HG02798 (cell line): ENCODE measurements around the gene ARHGAP26.
"Not testable (repeated sequence)": the region's sequence is repeated elsewhere in the genome, so short reads cannot be mapped to it uniquely, and the experiment has no call there.

Experiments
- ATAC-seq: cut with Tn5 transposase; IDR thresholded peaks from one replicate; pipeline ENCODE4 v1.9.1; 2021; ENCODE audit warnings: mild to moderate bottlenecking; ENCODE audit not compliant: unreplicated experiment, poor library complexity

The ARHGAP26 gene

DNA sequence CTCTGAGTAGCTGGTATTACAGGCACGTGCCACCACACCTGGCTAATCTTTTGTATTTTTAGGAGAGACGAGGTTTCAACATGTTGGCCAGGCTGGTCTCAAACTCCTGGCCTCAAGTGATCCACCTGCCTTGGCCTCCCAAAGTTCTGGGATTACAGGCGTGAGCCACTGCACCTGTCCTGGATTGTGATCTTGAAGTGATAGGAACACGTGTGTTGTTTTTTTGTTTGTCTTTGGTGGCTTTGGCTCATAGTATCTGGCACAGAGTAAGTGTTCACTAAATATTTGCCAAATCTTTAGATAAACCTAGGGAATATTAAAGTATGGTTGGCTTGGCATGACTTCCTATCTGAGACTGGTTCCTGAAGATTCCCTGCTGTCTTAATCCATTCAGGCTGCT lies 172.7 kb downstream of the ARHGAP26 start:
- no peak for ATAC-seq

DNA sequence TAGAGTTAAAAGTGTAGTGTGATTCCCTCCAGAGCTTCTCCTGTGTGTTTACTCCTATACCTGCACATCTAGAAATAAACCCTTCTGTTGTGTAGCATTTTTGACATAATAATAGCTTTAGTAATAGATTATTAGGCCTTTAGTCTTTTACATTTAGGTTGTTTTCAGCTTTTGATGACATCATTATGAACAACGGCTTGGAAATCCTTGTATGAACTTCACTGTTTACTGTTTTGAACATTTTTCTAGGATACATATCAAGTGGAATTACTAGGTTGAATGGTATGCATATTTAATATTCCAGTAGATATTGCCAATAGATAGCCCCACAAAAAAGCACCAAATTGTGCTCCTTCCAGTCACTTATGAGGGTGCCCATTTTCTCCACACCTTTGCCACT lies 174.0 kb downstream of the ARHGAP26 start:
- ATAC-seq = no peak

DNA sequence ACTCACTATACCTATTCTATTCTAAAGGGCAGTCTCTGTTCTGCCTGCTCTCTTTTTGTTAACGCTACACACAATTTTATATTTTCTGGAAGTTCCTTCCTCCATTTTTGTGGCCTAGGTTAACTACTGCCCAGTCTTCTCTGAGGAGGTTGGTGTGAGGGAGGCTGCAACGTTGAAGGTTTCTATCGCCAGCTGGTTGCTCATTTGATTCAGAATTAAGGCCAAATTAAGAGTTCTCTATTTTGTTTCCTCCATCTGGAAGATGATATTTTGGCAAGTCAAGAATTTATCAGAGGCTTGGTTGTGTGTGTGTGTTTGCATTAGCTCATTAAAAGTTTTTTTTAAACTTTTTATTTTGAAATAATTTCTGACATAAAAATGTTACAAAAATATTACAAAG lies 175.1 kb downstream of the ARHGAP26 start:
- no peak for ATAC-seq

DNA sequence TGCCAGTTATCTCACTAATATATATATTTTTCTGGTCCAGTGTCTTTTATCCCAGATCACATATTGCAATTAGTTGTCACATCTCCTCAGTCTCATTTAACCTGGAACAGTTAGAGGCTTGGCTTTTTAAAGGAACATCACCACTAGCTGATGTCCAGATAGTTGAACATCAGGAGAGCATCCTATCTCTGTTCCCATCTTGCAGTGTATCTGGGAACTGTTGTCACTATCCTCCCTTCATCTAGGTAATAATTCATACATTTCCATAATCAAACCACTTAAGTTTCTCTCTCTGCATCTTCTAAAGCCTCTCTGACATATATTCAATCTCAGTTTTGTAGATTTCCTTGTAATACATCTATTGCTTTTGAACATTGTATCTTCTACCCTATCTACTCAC lies 175.7 kb downstream of the ARHGAP26 start:
- ATAC-seq = no peak

DNA sequence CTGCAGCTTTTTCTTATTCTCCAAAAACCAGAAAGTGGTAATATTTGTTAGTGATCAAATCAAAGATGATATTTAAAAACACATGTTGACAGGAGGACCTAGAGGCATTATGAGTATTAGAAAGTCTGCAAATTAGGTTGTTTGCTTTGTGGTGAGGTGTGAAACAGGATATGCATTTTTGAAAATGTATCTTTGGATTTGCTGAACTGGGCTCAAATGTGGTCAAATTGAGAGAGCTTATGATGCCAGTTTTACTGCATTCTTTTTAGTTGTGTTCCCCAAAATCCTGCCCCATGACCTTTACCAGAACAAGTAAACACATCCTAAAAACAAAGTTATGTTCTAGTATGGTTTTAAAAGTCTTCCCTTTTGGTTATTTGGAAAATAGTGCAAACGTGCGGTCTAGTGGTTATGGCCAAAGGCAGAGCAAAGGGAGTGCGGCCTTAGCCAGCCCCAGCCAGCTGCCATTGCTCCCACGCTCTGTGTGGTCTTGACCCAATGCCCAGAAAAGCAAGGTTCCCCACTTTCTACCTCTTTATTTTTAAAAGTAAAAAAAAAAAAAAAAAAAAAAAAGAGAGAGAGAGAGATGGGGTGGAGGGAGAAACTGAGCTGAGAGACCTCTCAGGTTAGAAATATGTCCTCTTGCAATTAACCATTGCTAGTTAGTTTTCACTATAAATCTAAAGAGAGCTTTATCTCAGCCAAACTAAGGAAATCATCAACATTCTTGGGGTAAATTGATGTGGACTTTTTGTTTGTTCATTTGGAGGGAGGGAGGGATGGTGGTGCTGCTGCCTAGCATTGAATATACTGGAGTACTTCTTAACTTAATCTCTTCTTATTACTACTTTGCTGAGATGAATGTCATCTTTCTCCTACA lies 176.6 kb downstream of the ARHGAP26 start:
- ATAC-seq = no peak

DNA sequence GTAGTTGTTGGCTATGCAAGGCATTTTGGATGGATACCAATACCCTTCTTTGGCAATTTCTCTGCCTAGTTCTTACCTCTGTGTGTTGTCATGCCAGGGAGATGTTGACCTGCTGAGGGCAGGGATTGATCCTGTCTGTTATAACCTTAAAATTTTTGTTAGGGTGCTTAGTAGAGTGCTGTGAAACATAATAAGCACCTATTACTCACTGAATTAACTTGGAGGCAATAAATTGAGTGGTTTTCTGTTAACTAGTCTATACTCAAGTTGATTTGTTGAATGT lies 177.2 kb downstream of the ARHGAP26 start:
- ATAC-seq = no peak

DNA sequence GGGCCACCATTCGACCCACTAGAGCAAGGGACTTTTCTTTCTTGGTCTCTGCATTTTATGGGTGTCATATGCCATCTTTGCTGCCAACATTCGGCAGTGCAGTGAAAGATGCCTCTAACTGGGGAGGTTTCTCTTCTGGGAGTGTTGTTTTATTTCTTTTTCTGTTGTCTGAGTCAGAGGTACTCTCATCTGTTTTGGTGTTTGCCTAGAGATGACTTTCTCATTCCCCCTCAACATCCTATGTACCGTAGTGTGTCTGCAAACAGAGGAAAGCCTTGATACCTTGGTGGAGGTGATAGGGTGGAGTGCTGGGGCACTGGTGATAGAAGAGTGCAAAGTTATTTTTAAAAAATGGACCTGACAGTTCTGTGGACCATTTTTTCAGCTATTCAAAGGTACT lies 182.1 kb downstream of the ARHGAP26 start:
- ATAC-seq = no peak

DNA sequence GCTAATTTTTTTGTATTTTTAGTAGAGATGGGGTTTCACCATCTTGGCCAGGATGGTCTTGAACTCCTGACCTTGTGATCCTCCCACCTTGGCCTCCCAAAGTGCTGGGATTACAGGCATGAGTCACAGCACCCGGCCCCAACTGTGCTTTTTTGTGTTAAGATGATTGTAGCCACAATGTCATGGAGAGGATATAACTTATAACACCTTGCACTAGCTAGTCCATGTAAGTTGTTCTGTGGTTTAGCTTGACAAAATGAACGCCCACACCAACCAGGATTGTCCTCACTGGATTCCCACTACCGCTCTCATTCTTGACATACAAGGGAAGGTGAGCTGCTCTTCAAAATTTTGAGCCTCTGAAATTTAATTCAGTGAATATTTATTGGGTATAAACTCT lies 182.7 kb downstream of the ARHGAP26 start:
- not testable (repeated sequence) for ATAC-seq

DNA sequence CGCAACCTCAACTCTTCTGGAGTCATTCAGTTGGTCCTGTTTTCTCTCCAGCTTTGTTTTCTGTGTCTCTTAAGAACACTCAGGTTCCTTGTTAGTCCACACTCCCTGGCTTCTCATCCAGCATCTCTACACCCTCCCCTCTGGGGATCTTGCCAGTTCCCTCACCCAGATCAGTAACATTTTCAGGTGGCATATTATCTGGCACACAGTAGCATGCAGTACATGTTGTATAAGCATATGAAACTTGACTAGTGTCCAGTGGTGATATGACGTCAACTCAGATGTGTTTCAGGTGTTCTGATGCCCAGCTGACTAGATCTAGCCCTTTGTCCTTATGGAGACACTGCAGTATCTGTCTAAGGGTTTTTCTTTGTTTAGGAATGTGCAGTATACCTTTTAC lies 184.3 kb downstream of the ARHGAP26 start:
- ATAC-seq = no peak

DNA sequence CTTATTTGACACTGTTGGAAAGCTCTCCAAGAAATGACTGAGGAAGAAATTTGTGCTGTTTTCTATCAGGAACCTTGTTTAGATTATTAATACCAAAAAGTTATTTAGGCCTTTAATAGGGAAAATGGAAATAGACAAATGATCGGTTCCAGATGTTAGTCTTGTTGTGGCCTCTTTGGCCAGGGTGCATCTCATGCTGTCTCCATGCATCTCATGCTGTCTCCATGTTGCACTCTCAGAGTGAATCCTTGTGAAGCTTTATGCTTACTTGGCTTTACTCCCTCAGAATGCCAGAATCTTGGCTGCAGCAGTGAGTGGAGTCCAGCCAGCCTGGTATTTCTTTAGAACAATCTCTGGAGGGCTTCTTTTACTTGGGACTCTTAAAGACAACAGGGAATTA lies 185.5 kb downstream of the ARHGAP26 start:
- ATAC-seq = no peak

DNA sequence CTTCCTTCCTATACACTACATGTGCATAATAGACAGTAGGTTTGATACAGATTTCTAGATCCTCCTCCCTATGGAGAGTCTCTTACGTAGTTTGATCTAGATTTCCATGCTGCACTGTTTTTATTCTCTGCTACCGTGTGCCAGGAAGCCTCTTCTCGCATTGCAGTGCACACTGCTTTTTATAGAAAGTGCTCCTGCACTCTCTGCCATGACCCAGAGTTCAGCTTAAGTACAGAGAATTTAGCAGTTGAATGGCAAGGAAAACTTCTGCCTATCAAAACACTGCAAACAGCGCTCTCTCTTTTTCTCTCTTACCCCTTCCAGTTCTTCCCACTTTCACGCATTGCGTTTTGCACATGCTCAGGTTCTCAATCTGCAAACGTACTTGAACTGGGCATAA lies 187.4 kb downstream of the ARHGAP26 start:
- ATAC-seq = no peak

DNA sequence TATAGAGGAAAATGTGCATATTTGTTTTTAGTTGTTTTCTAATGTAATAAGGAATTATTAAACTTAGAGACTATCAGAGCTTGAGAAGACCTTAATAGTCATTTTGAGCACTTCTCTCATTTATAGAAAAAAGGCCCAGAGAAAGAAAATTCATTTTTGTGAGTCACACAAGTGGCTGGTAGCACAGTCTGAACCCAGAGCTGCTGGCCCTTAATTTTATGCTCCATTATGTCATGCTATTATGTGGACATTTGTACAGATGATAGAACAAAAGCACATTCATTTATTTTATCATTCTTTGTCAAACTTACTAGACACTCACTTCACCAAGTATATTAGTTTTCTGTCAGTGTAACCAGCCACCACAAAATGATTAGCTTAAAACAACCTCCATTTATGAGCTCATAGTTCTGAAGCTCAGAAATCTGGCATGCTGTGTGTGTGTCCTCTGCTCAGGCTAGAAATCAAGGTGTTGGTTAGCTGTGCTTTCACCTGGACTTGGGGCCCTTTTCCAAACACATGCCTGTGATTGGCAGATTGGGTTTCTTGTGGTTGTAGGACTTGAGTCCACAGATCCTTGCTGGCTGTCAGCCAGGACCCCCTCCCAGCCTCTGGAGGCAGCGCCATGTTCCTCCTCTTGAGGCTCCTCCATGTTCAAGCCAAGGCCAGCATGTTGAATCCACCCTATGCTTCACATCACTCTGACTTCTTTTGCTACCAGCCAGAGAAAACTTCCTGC lies 188.9 kb downstream of the ARHGAP26 start:
- no peak for ATAC-seq

DNA sequence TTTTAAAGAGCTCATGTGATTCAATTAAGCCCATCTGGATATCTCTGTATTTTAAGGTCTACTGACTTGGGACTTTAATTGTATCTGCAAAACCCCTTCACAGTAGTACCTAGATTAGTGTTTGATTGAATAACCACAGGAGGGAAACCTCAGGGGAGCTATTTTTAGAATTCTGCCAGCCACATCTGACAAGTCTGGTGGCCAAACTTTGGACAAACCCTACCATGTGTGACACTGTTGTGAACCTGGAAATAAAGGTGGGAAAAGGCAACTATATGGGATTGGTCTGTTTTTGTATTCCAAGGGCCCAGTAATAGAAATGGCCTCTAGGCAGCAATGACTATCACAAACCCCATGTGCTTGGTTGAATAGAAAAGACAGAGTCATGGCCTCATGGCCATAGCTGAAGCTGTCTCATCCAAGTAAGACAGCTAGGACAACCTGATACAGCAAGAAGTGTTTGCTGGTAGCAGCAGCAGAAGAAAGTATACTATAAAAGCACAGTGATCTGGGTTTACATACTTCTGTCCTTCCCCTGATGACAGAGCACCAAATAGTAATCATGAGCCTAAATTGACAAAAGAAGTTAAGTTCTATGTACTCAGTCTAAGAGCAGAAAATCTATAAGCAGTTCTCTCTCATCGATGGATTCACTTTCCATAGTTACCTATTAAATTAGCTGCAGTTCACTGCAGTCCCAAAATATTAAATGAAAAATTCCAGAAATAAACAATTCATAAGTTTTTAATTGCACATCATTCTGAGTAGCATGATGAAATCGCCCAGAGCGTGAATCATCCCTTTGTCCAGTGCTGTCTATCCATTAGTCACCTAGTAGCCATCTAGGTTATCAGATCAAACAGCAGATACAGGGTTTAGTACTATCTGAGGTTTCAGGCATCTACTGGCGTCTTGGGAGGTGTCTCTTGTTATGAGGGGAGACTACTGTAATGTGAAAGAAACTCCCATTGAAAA lies 189.8 kb downstream of the ARHGAP26 start:
- ATAC-seq = no peak

DNA sequence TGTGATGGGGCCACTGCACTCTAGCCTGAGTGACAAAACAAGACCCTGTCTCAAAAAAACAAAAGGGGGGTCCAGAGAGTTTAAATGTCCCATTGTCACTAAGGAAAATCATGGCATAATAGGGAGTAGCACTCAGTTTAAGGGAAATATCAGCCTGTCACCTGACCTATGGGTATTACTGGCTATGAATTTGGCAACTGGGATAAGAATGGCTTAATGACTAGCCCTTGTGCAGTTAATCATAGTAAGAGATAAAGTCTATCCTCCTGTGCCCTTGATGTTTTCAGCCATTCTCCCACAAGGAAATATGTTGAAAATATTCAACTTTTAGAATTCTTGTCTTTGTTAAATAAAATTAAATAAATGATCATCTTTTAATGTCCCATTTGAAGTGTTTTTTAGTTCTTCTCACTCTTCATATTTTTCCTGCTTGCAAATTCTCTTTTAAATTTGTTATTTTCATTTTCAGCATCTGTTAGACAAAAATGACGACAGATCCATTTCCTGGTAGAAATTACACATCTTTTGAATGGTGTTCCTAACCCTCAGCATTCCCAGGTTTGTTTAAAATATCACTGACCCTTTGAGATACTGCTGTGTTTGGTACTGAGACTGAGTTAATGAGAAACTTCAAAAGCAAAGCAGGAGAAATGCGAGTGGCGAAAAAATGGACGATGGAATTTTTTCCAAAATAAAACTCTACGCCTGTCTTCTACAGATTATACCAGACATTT lies 191.4 kb downstream of the ARHGAP26 start:
- no peak for ATAC-seq

DNA sequence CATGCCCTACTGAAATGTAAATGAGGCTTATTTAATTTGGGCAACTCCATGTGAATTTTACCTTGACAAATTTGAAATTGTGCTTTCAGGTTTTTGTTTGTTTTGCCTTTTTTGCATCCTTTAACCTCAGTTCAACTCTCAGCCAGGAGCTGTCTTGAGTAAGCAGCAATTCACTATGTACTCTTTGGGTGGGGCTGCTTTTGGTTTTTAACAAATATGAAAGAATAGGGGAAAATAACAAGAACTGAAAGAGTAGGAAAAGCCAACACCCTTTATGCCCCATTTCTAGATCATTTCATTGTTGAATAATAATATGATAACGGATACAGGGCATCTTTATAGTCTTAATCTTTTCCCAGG lies 192.0 kb downstream of the ARHGAP26 start:
- ATAC-seq = no peak

DNA sequence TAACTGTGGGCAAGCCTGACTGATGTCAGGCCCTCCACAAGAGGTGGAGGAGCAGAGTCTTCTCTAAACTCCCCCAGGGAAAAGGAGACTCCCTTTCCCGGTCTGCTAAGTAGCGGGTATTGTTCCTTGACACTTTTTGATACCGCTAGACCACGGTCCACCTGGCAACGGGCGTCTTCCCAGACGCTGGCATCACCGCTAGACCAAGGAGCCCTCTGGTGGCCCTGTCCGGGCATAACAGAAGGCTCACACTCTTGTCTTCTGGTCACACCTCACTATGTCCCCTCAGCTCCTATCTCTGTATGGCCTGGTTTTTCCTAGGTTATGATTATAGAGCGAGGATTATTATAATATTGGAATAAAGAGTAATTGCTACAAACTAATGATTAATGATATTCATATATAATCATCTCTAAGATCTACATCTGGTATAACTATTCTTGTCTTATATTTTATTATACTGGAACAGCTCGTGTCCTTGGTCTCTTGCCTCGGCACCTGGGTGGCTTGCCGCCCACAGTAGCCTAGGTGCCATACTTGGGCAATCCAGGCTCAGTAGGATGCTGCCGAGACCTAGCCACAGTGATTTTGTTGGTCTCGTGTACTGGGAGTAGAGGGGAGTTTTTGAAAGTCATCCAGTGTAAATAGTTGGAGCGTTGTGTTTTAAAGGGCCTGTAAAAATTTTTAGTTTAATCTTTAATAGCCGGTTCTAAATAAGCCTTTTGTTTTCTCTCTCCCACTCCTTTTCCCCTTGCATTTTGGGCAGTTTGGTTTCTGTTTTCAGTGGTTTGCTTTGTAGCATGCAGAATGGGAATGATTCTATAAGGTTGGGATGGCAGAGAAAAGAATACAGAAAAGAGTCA lies 195.3 kb downstream of the ARHGAP26 start:
- not testable (repeated sequence) for ATAC-seq

DNA sequence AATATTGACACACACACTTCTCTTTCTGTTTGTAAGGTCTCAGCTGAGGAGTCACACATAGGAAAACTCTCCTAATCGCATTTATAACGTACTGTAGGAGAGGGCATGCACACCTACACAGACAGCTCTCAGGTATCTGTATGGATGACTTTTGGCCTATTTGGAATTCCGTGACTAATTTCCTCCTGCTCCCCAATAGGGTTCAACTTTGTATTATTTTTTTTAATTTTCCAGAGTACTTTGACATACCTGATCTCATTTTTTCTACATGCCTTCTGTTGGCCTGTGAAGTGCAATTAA lies 195.9 kb downstream of the ARHGAP26 start:
- ATAC-seq = no peak

DNA sequence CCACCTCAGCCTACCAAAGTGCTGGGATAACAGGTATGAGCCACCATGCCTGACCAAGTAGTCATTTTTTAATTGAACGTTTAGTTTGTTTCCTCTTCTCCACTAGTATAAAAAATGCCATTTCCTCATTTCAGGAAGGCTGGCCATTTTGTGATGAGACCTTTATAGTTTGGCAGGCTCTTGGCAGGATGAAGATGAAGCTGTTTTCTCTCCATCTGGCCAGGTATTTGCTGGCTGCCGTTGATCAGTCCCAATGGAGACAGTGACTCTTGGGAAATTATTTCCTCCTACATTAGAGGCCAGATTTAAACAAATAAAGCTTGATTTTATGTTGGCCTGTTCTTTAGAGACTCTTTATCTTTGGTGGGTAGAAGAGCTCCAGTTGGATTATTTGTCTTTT lies 199.0 kb downstream of the ARHGAP26 start:
- no peak for ATAC-seq

DNA sequence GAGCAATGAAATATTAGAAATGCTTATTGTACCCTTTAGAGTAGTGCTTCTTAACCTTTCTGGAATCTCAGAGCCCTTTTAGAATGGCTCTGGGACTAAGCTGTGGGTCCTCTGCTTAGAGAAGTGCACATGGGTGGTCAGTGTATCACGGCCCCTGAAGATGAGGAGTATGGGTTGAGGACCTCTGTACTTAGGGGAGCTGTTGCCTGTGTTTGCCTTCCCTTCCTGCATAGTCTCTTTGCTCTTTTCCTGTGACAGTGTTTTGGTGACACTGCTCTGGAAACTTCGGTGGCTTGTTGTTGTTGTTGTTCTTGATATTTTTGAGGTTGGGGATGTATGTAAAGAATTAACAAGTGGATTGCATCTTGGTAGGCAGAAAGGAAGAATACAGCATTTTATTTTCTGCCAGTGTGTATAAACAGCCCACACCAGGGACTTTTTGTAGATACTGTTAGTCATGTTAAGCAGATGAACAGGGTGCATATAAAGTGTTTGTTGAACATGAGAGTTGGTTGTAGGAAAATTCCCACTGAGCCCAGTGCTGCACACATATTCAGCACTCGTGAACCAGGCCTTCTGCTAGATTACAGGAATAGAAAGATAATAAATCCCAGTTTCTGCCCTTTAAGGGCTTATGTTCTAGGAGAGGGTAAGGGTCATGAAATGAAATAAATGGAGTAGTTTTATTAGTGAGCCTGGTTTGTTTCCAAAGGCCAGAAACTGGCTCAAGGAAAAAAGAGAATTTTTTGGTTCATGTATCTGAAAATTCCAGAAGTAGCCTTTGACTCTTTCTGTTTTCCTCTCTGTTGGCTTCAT lies 199.7 kb downstream of the ARHGAP26 start:
- no peak for ATAC-seq
